ENCODE results near the gene POLRMT.

GRCh38 chr19:677601-678436, 44.5 kb upstream of the POLRMT start:
- TF ChIP-seq CTCF (conservative IDR thresholded peaks at IDR 0.05; ENCODE audit: low read depth, low read length) (no peak), EZH2 (IDR thresholded peaks at IDR 0.05; ENCODE audit: borderline replicate concordance, low read depth, low read length, poor library complexity, severe bottlenecking) (no peak)
